Progenitor cell of endocrine pancreas (in vitro differentiated cells): ENCODE measurements around the gene KLF14. TPM values are rescaled to one million over a fixed set of nuclear protein-coding genes. Genes with fewer than 3 reads are reported as not detected.

Source experiments
- DNase-seq: peaks from one replicate; pipeline ENCODE4 v3.0.0; 2021; ENCODE audit warnings: low spot score; ENCODE audit not compliant: unreplicated experiment
- H3K27ac Mint-ChIP-seq: 2 replicates; pipeline ENCODE4 v1.8.0; 2021; ENCODE audit warnings: mild to moderate bottlenecking, moderate library complexity, mixed read lengths
- H3K27me3 Mint-ChIP-seq: 2 replicates; pipeline ENCODE4 v1.8.0; 2021; ENCODE audit warnings: mixed read lengths
- H3K36me3 Mint-ChIP-seq: 2 replicates; pipeline ENCODE4 v1.8.0; 2022; ENCODE audit warnings: mixed read lengths; ENCODE audit not compliant: insufficient read depth
- H3K4me1 Mint-ChIP-seq: 2 replicates; pipeline ENCODE4 v1.8.0; 2021; ENCODE audit warnings: low read depth, mixed read lengths
- H3K4me3 Mint-ChIP-seq: 2 replicates; pipeline ENCODE4 v1.8.0; 2021; ENCODE audit warnings: low read depth, mild to moderate bottlenecking, moderate library complexity, mixed read lengths
- H3K9me3 Mint-ChIP-seq: 2 replicates; pipeline ENCODE4 v1.8.0; 2021; ENCODE audit warnings: low read depth, mixed read lengths
- total RNA-seq: library from RNA; stranded (reverse); gene quantifications from 2 replicates; pipeline ENCODE4 v1.2.1, GENCODE V29; 2021
- TF ChIP-seq, protein P1 (sequence below): fragments of 200-600 bp; sonication (generic); IDR thresholded peaks from one replicate; pipeline ENCODE4 v1.5.0; 2021; ENCODE audit warnings: antibody characterized with exemption, mild to moderate bottlenecking; ENCODE audit not compliant: unreplicated experiment

KLF14 gene
- total RNA-seq, 1 donor from 2014 or later = 0.14 TPM

DNA sequence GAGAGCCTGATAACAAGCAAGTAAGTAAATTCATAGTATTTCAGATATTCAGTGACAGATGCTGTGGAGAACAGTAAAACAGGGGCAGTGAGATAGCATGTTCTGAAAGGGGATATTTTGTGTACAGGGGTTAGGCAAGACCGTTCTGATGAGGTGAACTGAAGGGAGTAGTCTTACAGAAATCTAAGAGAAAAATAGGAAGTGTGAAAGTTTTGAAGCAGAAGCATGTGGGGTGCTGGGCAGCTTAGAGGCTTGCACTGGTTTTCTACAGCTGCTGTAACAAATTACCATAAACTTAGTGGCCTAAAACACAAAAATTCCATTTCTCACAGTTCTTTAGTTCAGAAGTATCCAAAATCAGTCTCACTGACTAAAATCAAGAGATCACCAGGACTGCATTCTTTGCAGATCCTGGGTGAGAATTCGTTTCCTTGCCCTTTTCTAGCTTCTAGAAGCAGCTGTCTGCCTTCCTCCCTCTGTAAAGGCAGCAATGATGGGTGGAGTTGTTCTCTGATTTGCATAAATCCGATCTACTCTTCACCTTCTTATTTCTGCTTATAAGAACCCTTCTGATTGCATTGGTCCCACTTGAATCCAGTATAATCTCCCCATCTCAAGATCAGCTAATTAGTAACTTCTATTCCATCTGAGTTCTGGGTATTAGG lies 7.5 kb upstream of the KLF14 start:
- Mint-ChIP-seq H3K4me1 (no peaks in the 10 kb centered on the region), H3K27ac (no peak overlapping the region), H3K27me3 (peaks cover 33% of the 10 kb centered on the region), H3K36me3 (no peaks in the 10 kb centered on the region), H3K9me3 (no peaks in the 10 kb centered on the region), H3K4me3 (no peak overlapping the region)
- DNase-seq = no peak
- TF ChIP-seq, protein P1, sequence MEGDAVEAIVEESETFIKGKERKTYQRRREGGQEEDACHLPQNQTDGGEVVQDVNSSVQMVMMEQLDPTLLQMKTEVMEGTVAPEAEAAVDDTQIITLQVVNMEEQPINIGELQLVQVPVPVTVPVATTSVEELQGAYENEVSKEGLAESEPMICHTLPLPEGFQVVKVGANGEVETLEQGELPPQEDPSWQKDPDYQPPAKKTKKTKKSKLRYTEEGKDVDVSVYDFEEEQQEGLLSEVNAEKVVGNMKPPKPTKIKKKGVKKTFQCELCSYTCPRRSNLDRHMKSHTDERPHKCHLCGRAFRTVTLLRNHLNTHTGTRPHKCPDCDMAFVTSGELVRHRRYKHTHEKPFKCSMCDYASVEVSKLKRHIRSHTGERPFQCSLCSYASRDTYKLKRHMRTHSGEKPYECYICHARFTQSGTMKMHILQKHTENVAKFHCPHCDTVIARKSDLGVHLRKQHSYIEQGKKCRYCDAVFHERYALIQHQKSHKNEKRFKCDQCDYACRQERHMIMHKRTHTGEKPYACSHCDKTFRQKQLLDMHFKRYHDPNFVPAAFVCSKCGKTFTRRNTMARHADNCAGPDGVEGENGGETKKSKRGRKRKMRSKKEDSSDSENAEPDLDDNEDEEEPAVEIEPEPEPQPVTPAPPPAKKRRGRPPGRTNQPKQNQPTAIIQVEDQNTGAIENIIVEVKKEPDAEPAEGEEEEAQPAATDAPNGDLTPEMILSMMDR = no peak

DNA sequence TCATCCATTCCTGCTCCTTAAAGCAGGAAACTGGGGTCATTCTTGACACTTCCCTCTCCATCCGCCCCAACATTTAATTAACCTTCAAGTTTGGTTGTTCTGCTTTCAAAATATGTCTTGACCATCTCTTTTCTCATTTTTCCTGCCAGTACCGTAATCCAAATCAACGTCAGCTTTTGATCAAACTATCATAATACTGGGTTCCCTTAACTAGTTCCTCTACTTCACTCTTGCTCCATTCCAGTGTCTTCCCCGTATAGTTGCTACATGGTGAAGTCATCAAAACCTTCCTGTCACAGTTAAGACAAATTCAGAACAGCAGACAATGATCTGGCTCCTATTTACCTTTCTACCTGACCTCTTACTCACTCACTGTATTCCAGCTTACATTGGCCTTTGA lies 6.6 kb upstream of the KLF14 start:
- Mint-ChIP-seq H3K9me3 (no peaks in the 10 kb centered on the region), H3K4me1 (no peaks in the 10 kb centered on the region), H3K27ac (no peak overlapping the region), H3K36me3 (no peaks in the 10 kb centered on the region), H3K4me3 (no peak overlapping the region), H3K27me3 (peaks cover 41% of the 10 kb centered on the region)
- DNase-seq = no peak
- TF ChIP-seq, protein P1 = no peak

DNA sequence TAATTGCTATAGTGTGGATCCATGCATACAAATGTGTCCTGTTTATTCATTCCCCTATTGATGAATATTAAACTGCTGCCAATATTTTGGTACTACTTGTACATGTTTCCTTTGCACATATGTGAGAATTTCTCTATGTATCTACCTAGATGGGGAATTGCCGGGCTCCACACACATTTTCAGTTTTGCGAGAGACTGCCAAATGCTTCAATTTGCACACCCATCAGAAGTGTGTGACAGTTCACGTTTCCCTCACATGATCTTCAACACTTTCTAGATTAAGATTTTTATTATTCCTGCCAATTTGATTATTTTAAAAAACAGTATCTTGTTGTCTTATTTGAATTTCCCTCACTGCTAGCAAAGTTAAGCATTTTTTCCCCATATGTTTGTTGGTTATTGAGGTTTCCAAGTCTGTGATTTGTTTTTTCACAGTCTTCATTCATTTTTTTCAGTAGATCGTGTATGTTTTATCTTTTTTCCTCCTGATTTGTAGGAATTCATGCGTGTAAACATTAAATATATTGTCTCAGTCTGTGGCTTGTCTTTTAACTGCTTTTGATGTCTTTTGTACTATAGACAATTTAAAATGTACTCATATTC lies 2.4 kb upstream of the KLF14 start:
- no peak for DNase-seq
- Mint-ChIP-seq H3K4me1 (peaks cover 4% of the 10 kb centered on the region), H3K36me3 (no peaks in the 10 kb centered on the region), H3K4me3 (no peak overlapping the region), H3K27me3 (peaks cover 61% of the 10 kb centered on the region), H3K9me3 (no peaks in the 10 kb centered on the region), H3K27ac (no peak overlapping the region)
- TF ChIP-seq, protein P1 = no peak

DNA sequence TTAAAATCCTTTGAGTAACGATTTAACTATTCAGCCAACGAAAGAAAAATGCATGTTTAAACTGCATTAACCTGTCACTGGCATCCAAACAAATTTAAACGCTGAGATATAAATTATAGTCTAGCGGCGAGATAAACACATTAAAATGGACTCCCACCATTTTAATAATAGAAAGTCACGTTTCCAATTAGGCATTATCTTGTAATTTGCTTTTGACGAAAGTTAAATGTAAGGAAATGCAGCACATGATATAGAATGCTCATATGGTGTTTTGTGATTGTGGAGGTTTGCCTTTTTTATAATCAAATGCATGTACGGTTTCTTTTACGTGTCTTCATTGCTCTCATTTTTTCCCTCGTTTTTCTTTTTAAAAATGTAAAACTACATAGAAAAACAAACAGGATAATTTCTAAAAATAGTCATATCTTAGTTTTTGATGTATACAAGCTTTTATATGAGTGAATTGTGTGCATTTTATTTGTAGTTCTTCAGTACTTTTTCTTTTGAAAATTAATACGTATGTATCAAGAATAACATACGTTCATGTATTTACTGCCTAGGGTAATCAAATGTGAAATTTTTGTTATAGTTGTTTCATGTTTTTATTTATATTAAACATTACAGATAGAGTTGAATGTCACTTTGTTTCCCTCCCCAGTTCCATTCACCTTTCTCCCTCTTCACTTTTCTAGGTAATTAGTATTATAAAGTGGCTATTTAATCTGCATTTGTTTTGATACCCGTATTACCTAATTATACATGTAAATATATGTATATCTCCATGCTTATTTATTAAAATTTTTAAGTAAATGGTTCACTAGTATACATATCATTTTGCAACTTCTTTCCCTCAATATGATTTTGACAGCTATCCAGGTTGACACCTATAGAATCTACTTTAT lies 1.1 kb upstream of the KLF14 start:
- peaks cover 4% of the 10 kb centered on the region for H3K4me1 Mint-ChIP-seq
- H3K27me3 Mint-ChIP-seq = peaks cover 74% of the 10 kb centered on the region
- peak overlapping the region; percentile 79 for H3K27ac Mint-ChIP-seq

More for the DNA sequence above, 1.1 kb upstream of the KLF14 start:
- TF ChIP-seq, protein P1 = no peak
- DNase-seq = no peak
- H3K36me3 Mint-ChIP-seq = no peaks in the 10 kb centered on the region
- H3K9me3 Mint-ChIP-seq = no peaks in the 10 kb centered on the region
- H3K4me3 Mint-ChIP-seq = peak overlapping the region; percentile 74
